GM21381 (cell line): ENCODE measurements around the gene GADD45B.
"Not testable (repeated sequence)": the region's sequence is repeated elsewhere in the genome, so short reads cannot be mapped to it uniquely, and the experiment has no call there.

Source experiments
- ATAC-seq: cut with Tn5 transposase; IDR thresholded peaks from one replicate; pipeline ENCODE4 v1.9.1; 2021; ENCODE audit warnings: mild to moderate bottlenecking, moderate library complexity; ENCODE audit not compliant: unreplicated experiment

Gene GADD45B

GRCh38 chr19:2468596-2468995 lies 7.3 kb upstream of the GADD45B start:
- ATAC-seq = no peak

GRCh38 chr19:2469102-2469914 lies 6.6 kb upstream of the GADD45B start:
- no peak for ATAC-seq

GRCh38 chr19:2469915-2470200 lies 6.1 kb upstream of the GADD45B start:
- ATAC-seq = not testable (repeated sequence)

GRCh38 chr19:2474232-2475017 lies 1.5 kb upstream of the GADD45B start:
- ATAC-seq = peak; percentile 25

GRCh38 chr19:2475018-2475701 lies 767 bp upstream of the GADD45B start:
- ATAC-seq = peak; percentile 14

GRCh38 chr19:2476451-2477140 lies 669 bp downstream of the GADD45B start:
- ATAC-seq = peak; percentile 1

GRCh38 chr19:2477141-2477710 lies 1.3 kb downstream of the GADD45B start:
- ATAC-seq = no peak

- ATAC-seq = no peak
Measured at GRCh38 chr19:2477732-2478191, 1.8 kb downstream of the GADD45B start.

GRCh38 chr19:2478278-2478755 lies 2.4 kb downstream of the GADD45B start:
- no peak for ATAC-seq

GRCh38 chr19:2478756-2479555 lies 3.0 kb downstream of the GADD45B start:
- ATAC-seq = no peak

GRCh38 chr19:2479556-2480194 lies 3.7 kb downstream of the GADD45B start:
- no peak for ATAC-seq

- no peak for ATAC-seq
Measured at GRCh38 chr19:2481466-2481865, 5.5 kb downstream of the GADD45B start.

- ATAC-seq = no peak
Measured at GRCh38 chr19:2482354-2483038, 6.6 kb downstream of the GADD45B start.

- ATAC-seq = no peak
Measured at GRCh38 chr19:2483084-2483483, 7.2 kb downstream of the GADD45B start.

GRCh38 chr19:2483484-2484151 lies 7.7 kb downstream of the GADD45B start:
- ATAC-seq = no peak

- no peak for ATAC-seq
Measured at GRCh38 chr19:2484178-2484937, 8.4 kb downstream of the GADD45B start.

- ATAC-seq = no peak
Measured at GRCh38 chr19:2485428-2485827, 9.5 kb downstream of the GADD45B start.
